Lower lobe of right lung (tissue), 2 donors: ENCODE data around the gene VASN. TPM values are rescaled to one million over a fixed set of nuclear protein-coding genes. Genes with fewer than 3 reads are reported as not detected.

Experiments used
- ATAC-seq, 2 donors: fragments of 200-7000 bp; cut with Tn5 transposase; one replicate each; pipeline ENCODE4 v1.9.1; 2020 to 2022; ENCODE audit warnings: mild to moderate bottlenecking in 2 of 2, moderate library complexity in 2 of 2
- DNase-seq: peaks from one replicate; pipeline ENCODE4 v3.0.0-alpha.2; 2020
- H3K27ac ChIP-seq: fragments of 200-600 bp; one replicate; pipeline ENCODE4 v1.8.0; 2022
- H3K27me3 ChIP-seq: fragments of 200-600 bp; one replicate; pipeline ENCODE4 v1.8.0; 2022; ENCODE audit warnings: low read depth
- H3K36me3 ChIP-seq: fragments of 200-600 bp; one replicate; pipeline ENCODE4 v1.8.0; 2022; ENCODE audit warnings: mild to moderate bottlenecking
- H3K4me1 ChIP-seq: fragments of 200-600 bp; one replicate; pipeline ENCODE4 v1.8.0; 2022
- H3K4me3 ChIP-seq: fragments of 200-600 bp; one replicate; pipeline ENCODE4 v1.8.0; 2022; ENCODE audit warnings: mild to moderate bottlenecking
- H3K9me3 ChIP-seq: fragments of 200-600 bp; one replicate; pipeline ENCODE4 v1.8.0; 2022
- CTCF ChIP-seq: fragments of 200-600 bp; IDR thresholded peaks from one replicate; pipeline ENCODE4 v1.8.0; 2022; ENCODE audit warnings: antibody characterized with exemption, mild to moderate bottlenecking
- intact Hi-C: fragments of 100-400 bp; cut with DNase I; formaldehyde crosslinking; loops from one replicate; pipeline ENCODE4 v1.11.0; 2022
- long read RNA-seq: library from polyadenylated mRNA; unstranded; transcript quantifications from one replicate; pipeline ENCODE4 v2.0.0, GENCODE V29; 2021
- total RNA-seq: library from RNA; stranded (reverse); fragmentation: NEBNext Ultra II Directional; extraction: Animal tissue kit (Norgen Biotek cat#: 25700); gene quantifications from one replicate; pipeline ENCODE4 v1.2.1, GENCODE V29; 2021
- donor health status: DM: no; HTN: yes; CAD: no; lungs with severe emphysema.

Gene VASN
- total RNA-seq: 17.4 TPM
- long read RNA-seq, transcript VASN-201 (2 exons, 2,806 nt): major isoform, 32 of 98 reads
- long read RNA-seq, partial matches to known transcripts: 53 of 98 reads
- long read RNA-seq, other reads (novel, unspliced or antisense): 13 of 98 reads

GRCh38 chr16:4371357-4372000 lies at the start of gene VASN:
Gene VASN (plus strand): TSS chr16:4371848. CDS start chr16:4380878, 9,030 bp downstream.
- no peaks in the 10 kb centered on the region for H3K27me3 ChIP-seq
- no peaks in the 10 kb centered on the region for H3K9me3 ChIP-seq
- peak within 1 kb of the TSS; percentile 77 for H3K27ac ChIP-seq
- DNase-seq (peak; percentile 85), ATAC-seq (peak; percentile 78 to 81)
- peaks cover 72% of the 10 kb centered on the region for H3K4me1 ChIP-seq
- H3K4me3 ChIP-seq: peak within 1 kb of the TSS; percentile 74
- no peak for TF ChIP-seq CTCF
- intact Hi-C loops: no loop called here
- no peaks in the 10 kb centered on the region for H3K36me3 ChIP-seq

- H3K4me3 ChIP-seq: no peak overlapping the region
- TF ChIP-seq CTCF: no peak
- ATAC-seq (no peak), DNase-seq (no peak)
- H3K36me3 ChIP-seq: no peaks in the 10 kb centered on the region
- intact Hi-C loops: no loop called here
- H3K27ac ChIP-seq: peak overlapping the region; percentile 85
- no peaks in the 10 kb centered on the region for H3K27me3 ChIP-seq
- no peaks in the 10 kb centered on the region for H3K9me3 ChIP-seq
- H3K4me1 ChIP-seq: peaks cover 97% of the 10 kb centered on the region
Measured at GRCh38 chr16:4322121-4323052, 49.3 kb upstream of the VASN start.

- Histone ChIP-seq H3K4me1 (peaks cover 94% of the 10 kb centered on the region), H3K9me3 (no peaks in the 10 kb centered on the region), H3K36me3 (no peaks in the 10 kb centered on the region), H3K27me3 (no peaks in the 10 kb centered on the region), H3K27ac (peak overlapping the region; percentile 85), H3K4me3 (peak overlapping the region; percentile 15)
- no peak for TF ChIP-seq CTCF
- ATAC-seq (peak; percentile 58 to 60), DNase-seq (peak; percentile 71)
- intact Hi-C loops: no loop called here
Measured at GRCh38 chr16:4323071-4323844, 48.4 kb upstream of the VASN start.

DNA sequence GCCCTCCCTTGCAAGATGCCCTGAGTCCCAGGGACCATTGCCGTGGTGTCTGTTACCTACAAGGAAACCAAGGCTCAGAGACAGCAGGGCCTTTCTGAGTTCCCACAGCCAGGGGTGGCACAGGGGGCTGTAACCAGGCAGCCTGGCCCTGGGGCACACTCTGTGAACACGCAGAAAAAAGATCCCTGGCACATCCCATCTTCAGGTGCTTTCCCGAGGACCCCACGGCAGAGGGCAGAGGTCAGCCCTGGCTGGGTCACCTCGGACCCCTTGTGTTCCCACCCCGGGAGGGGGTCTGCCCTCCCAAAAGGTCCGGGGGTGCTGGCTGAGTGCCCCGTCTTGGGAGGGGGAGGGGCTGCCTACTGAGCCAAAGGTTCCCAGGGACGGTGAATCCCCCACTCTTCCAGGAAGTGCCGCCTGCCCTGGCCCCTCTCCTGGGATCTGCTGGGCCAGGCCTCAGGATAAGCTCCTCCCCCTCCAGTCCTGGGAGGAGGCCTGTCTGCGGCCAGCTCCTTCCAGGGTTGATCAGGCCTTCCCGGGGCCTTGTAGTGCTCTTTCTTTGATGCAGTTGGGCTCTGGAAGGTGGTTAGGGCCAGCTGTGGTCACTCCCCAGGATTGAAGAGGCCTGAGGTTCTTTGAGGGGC lies 47.7 kb upstream of the VASN start:
- H3K4me3 ChIP-seq: peak overlapping the region; percentile 15
- no peak for TF ChIP-seq CTCF

More for the DNA sequence above, 47.7 kb upstream of the VASN start:
- no peaks in the 10 kb centered on the region for H3K27me3 ChIP-seq
- peaks cover 94% of the 10 kb centered on the region for H3K4me1 ChIP-seq
- no peaks in the 10 kb centered on the region for H3K36me3 ChIP-seq
- ATAC-seq (peak; percentile 64 to 66), DNase-seq (peak; percentile 71)
- intact Hi-C loops: no loop called here
- no peaks in the 10 kb centered on the region for H3K9me3 ChIP-seq
- H3K27ac ChIP-seq: peak overlapping the region; percentile 85
